ENCODE measurements around the gene TIAM2. TPM values are rescaled to one million over a fixed set of nuclear protein-coding genes. Genes with fewer than 3 reads are reported as not detected.

Gene TIAM2
- total and polyA plus RNA-seq, 10 of the 15 experiments (the other 5 are each of a cell fraction or from before 2014, with no cell fraction given): 1.1 to 10.5 (median 2.3) TPM

GRCh38 chr6:155143029-155143577 lies 148.0 kb downstream of the TIAM2 start:
- intact Hi-C loops (cut with micrococcal nuclease; ENCODE audit: unreplicated experiment): no loop called here
- FAIRE-seq (no peak), DNase-seq (ENCODE audit: low read depth, low spot score) (no peak), ATAC-seq (peak; percentile 41)
- in situ Hi-C loops (cut with MboI): no loop called here
- H3K4me1 ChIP-seq (ENCODE audit: control insufficient read depth, insufficient read depth, low read length): no peaks in the 10 kb centered on the region; the same call in 1 of the 2 replicates
- peak overlapping the region; percentile 51 for H3K27ac ChIP-seq (ENCODE audit: control insufficient read depth, insufficient read depth)
- H4K20me1 ChIP-seq (ENCODE audit: control insufficient read depth, insufficient read depth): no peaks in the 10 kb centered on the region
- H3K4me3 ChIP-seq: 0 out of 2 replicates have a peak overlapping the region, but pooled peaks have one; percentile 22
- H3K79me2 ChIP-seq (ENCODE audit: control insufficient read depth, insufficient read depth, low read length): no peaks in the 10 kb centered on the region
- H3K9me3 ChIP-seq (replicated peaks; ENCODE audit: control insufficient read depth, insufficient read depth, low read length): no peaks in the 10 kb centered on the region
- WGBS (ENCODE audit: insufficient coverage, insufficient replicate concordance, low lambda C conversion rate, missing lambda C conversion rate): 0% methylated on average over 4 of the region's 4 CpGs
- SMC1A ChIA-PET (ENCODE audit: uncharacterized antibody, unreplicated experiment): no interaction called here
- RAD21 ChIA-PET (ENCODE audit: unreplicated experiment): no interaction called here
- POLR2A ChIA-PET: no interaction called here
- H2AFZ ChIP-seq (ENCODE audit: control insufficient read depth, low read depth, low read length): peak overlapping the region; percentile 67
- TF ChIP-seq CEBPB (IDR thresholded peaks at IDR 0.05; ENCODE audit: borderline replicate concordance in 1 of 2, low read depth in 2 of 2, low read length in 2 of 2) (no peak), NR2C2 (IDR thresholded peaks at IDR 0.05; ENCODE audit: borderline replicate concordance, control insufficient read depth, insufficient read length, low read depth) (no peak), GATAD2B (conservative IDR thresholded peaks at IDR 0.05; ENCODE audit: low read depth) (no peak), EZH2 (IDR thresholded peaks at IDR 0.05; ENCODE audit: borderline replicate concordance, control insufficient read depth, low read depth, low read length) (no peak), CHD4 (IDR thresholded peaks at IDR 0.05) (no peak), PAX8 (IDR thresholded peaks at IDR 0.05) (no peak)
- H3K4me2 ChIP-seq (ENCODE audit: control insufficient read depth, insufficient read depth): peak overlapping the region; percentile 36
- H3K36me3 ChIP-seq (ENCODE audit: control insufficient read depth in 2 of 2, insufficient read depth in 2 of 2, low read length in 1 of 2): no peaks in the 10 kb centered on the region
- H3K27me3 ChIP-seq (replicated peaks in 1 of 2; ENCODE audit: control insufficient read depth in 2 of 2, insufficient read depth in 2 of 2, low read length in 1 of 2): no peaks in the 10 kb centered on the region
- no TSS peak for BruUV-seq (replicated peaks)
- H3K9ac ChIP-seq (ENCODE audit: control insufficient read depth, insufficient read depth, low read length): peak overlapping the region; percentile 15; the same call in 1 of the 2 replicates
- CTCF ChIA-PET: no interaction called here

DNA sequence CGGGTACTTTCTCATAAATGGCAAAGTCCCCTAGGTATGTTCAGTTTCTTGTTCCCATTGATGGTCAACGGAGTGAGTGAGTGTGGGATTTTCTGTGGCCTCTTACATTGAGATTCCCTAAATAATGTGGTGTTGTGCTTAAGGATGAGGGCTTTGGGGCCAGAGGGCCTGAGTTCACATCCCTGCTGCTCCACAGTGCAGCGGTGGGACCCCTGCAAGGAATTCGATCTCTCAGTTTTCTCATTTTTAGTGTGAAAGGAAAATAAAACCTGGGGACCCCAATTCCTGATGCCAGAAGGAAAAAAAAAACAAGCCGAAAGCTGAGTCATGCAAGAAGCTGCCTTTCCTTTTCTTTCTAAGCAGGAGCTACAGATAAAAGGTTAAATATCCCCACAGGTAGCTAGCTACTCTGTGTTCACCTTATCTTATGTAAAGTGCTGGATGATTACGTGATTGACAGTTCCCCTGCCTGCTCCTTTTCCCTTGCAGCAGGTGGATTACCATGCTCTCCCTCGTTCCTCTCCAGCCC lies 148.5 kb downstream of the TIAM2 start:
- Histone ChIP-seq H3K27me3 (replicated peaks in 1 of 2; ENCODE audit: control insufficient read depth in 2 of 2, insufficient read depth in 2 of 2, low read length in 1 of 2) (no peaks in the 10 kb centered on the region), H3K27ac (ENCODE audit: control insufficient read depth, insufficient read depth) (peak overlapping the region; percentile 51), H3K9ac (ENCODE audit: control insufficient read depth, insufficient read depth, low read length) (peak overlapping the region; percentile 15; the same call in 1 of the 2 replicates), H3K4me1 (ENCODE audit: control insufficient read depth, insufficient read depth, low read length) (no peaks in the 10 kb centered on the region; the same call in 1 of the 2 replicates), H3K4me3 (peak overlapping the region; percentile 22; the same call in 1 of the 2 replicates), H2AFZ (ENCODE audit: control insufficient read depth, low read depth, low read length) (peak overlapping the region; percentile 67), H3K36me3 (ENCODE audit: control insufficient read depth in 2 of 2, insufficient read depth in 2 of 2, low read length in 1 of 2) (no peaks in the 10 kb centered on the region), H3K9me3 (replicated peaks; ENCODE audit: control insufficient read depth, insufficient read depth, low read length) (no peaks in the 10 kb centered on the region), H4K20me1 (ENCODE audit: control insufficient read depth, insufficient read depth) (no peaks in the 10 kb centered on the region), H3K4me2 (ENCODE audit: control insufficient read depth, insufficient read depth) (peak overlapping the region; percentile 36), H3K79me2 (ENCODE audit: control insufficient read depth, insufficient read depth, low read length) (no peaks in the 10 kb centered on the region)
- TF ChIP-seq, protein P1, sequence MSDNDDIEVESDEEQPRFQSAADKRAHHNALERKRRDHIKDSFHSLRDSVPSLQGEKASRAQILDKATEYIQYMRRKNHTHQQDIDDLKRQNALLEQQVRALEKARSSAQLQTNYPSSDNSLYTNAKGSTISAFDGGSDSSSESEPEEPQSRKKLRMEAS (IDR thresholded peaks at IDR 0.05; ENCODE audit: low read depth, low read length): no peak
- TF ChIP-seq NKRF (conservative IDR thresholded peaks at IDR 0.05): no peak
- FAIRE-seq (no peak), DNase-seq (ENCODE audit: low read depth, low spot score) (no peak), ATAC-seq (no peak; the same call in 2 of the 3 replicates)
- ChIA-PET RAD21 (ENCODE audit: unreplicated experiment) (no interaction called here), SMC1A (ENCODE audit: uncharacterized antibody, unreplicated experiment) (interaction anchor here (0.6 kb wide), 1 partner anchor 14 kb away, joined by 3 read pairs; no protein-coding TSS in a partner anchor), CTCF (no interaction called here), POLR2A (no interaction called here)
- no TSS peak for BruUV-seq (replicated peaks)
- in situ Hi-C loops (cut with MboI) (no loop called here), intact Hi-C loops (cut with micrococcal nuclease; ENCODE audit: unreplicated experiment) (no loop called here)
- 27% methylated on average over 7 of the region's 7 CpGs for WGBS (ENCODE audit: insufficient coverage, insufficient replicate concordance, low lambda C conversion rate, missing lambda C conversion rate)

All from GM12878 (cell line).